Measurements from ENCODE around the gene CLNS1A.

DNA sequence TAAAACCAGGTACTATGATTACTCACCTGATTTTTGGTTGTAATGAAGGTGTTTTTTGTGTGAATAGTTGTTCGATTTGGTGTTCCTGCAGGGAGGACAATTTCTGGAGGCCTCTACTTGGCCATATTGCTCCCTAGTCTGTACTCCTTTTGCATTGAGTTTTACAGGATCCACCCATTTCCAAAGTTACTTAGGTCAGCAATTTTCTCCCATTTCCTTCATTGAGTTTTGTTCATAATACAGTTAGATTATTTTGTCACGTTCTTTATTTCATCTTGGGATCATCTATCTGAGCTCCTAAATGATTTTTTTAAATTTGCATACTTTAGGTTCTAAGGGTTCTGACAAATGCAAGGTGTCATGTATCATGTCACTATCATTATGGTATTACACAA is 67.9 kb downstream of the CLNS1A start:
- TF ChIP-seq, protein P1, sequence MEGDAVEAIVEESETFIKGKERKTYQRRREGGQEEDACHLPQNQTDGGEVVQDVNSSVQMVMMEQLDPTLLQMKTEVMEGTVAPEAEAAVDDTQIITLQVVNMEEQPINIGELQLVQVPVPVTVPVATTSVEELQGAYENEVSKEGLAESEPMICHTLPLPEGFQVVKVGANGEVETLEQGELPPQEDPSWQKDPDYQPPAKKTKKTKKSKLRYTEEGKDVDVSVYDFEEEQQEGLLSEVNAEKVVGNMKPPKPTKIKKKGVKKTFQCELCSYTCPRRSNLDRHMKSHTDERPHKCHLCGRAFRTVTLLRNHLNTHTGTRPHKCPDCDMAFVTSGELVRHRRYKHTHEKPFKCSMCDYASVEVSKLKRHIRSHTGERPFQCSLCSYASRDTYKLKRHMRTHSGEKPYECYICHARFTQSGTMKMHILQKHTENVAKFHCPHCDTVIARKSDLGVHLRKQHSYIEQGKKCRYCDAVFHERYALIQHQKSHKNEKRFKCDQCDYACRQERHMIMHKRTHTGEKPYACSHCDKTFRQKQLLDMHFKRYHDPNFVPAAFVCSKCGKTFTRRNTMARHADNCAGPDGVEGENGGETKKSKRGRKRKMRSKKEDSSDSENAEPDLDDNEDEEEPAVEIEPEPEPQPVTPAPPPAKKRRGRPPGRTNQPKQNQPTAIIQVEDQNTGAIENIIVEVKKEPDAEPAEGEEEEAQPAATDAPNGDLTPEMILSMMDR (IDR thresholded peaks at IDR 0.05), result no peak
- no peak for TF ChIP-seq POLR2AphosphoS5 (IDR thresholded peaks at IDR 0.05)
